K562 (cell line): ENCODE results near the gene SSR2. TPM values are rescaled to one million over a fixed set of nuclear protein-coding genes. Genes with fewer than 3 reads are reported as not detected.
A peak's percentile ranks its signal among the peaks of the same experiment; 100 is the strongest.

ENCODE experiments used
- CREB1 ChIP-seq, 2 experiments: sonication (generic) in 1 of 2; formaldehyde crosslinking in 1 of 2; IDR thresholded peaks; 2 replicates each; pipeline versions ENCODE4 v1.6.1 to v1.8.0; 2012 to 2022; ENCODE audit warnings: inconsistent platforms in 1 of 2, mild to moderate bottlenecking in 1 of 2, missing genetic modification reagents in 1 of 2, moderate library complexity in 1 of 2
- CREM ChIP-seq: IDR thresholded peaks from 2 replicates; pipeline ENCODE4 v1.6.1; 2014; ENCODE audit warnings: antibody characterized with exemption, low read depth
- CTBP1 ChIP-seq: fragments of 450-650 bp; IDR thresholded peaks from 2 replicates; pipeline ENCODE4 v1.6.1; 2016; ENCODE audit warnings: borderline replicate concordance
- CXXC5 ChIP-seq: fragments of 250-450 bp; sonication (Bioruptor Pico); IDR thresholded peaks from 2 replicates; pipeline ENCODE4 v1.8.0; 2022; ENCODE audit warnings: inconsistent platforms, mild to moderate bottlenecking, moderate library complexity
- HCFC1 ChIP-seq: IDR thresholded peaks from 2 replicates; pipeline ENCODE4 v1.6.1; 2012; ENCODE audit warnings: low read depth, low read length, improper control_type of control experiment
- HDAC2 ChIP-seq: fragments of 450-650 bp; IDR thresholded peaks from 2 replicates; pipeline ENCODE4 v1.6.1; 2016; ENCODE audit warnings: mild to moderate bottlenecking
- IRF2 ChIP-seq: sonication (generic); formaldehyde crosslinking; IDR thresholded peaks from 2 replicates; pipeline ENCODE4 v1.8.1; 2022; ENCODE audit warnings: mild to moderate bottlenecking, missing genetic modification reagents
- MYC ChIP-seq, 2 experiments: fragments of 250-450 bp in 1 of 2; sonication (Bioruptor Pico) in 1 of 2; IDR thresholded peaks; 2 replicates each; pipeline versions ENCODE4 v1.5.1 to v1.6.1; 2012 to 2021; ENCODE audit warnings: low read depth in 2 of 2, borderline replicate concordance in 1 of 2, improper control_type of control experiment in 1 of 2, low read length in 1 of 2, mild to moderate bottlenecking in 1 of 2, moderate library complexity in 1 of 2
- PRPF4 ChIP-seq: fragments of 200-400 bp; formaldehyde crosslinking; IDR thresholded peaks from one replicate; pipeline ENCODE4 v1.6.1; 2017; ENCODE audit warnings: low read length, low read depth, mild to moderate bottlenecking; ENCODE audit not compliant: insufficient read depth, poor library complexity, severe bottlenecking
- RAD21 ChIP-seq, 2 experiments: fragments of 250-450 bp in 1 of 2; fragments of 450-650 bp in 1 of 2; sonication (Bioruptor Pico) in 1 of 2; formaldehyde crosslinking in 1 of 2; IDR thresholded peaks in 1 of 2; conservative IDR thresholded peaks in 1 of 2; 2 replicates each; pipeline versions ENCODE4 v1.4.0 to v1.8.0; 2020 to 2022; ENCODE audit warnings: mild to moderate bottlenecking in 2 of 2, moderate library complexity in 1 of 2
- RB1 ChIP-seq: fragments of 450-650 bp; IDR thresholded peaks from 2 replicates; pipeline ENCODE4 v1.6.1; 2017; ENCODE audit warnings: low read depth, mild to moderate bottlenecking
- RCOR1 ChIP-seq, 2 experiments: IDR thresholded peaks; 2 replicates each; pipeline ENCODE4 v1.6.1; 2012; ENCODE audit warnings: low read depth in 2 of 2, low read length in 2 of 2, borderline replicate concordance in 1 of 2, improper control_type of control experiment in 1 of 2
- SMAD4 ChIP-seq: fragments of 250-450 bp; sonication (Bioruptor Pico); conservative IDR thresholded peaks from 2 replicates; pipeline ENCODE4 v1.8.0; 2021; ENCODE audit warnings: inconsistent platforms, mild to moderate bottlenecking, moderate library complexity
- STAG1 ChIP-seq: sonication (generic); formaldehyde crosslinking; IDR thresholded peaks from 2 replicates; pipeline ENCODE4 v1.5.0; 2020; ENCODE audit warnings: missing genetic modification reagents, borderline replicate concordance
- ZNF217 ChIP-seq: sonication (generic); formaldehyde crosslinking; IDR thresholded peaks from 2 replicates; pipeline ENCODE4 v1.8.0; 2022; ENCODE audit warnings: mild to moderate bottlenecking, missing genetic modification reagents
- ZNF24 ChIP-seq: fragments of 450-650 bp; IDR thresholded peaks from 2 replicates; pipeline ENCODE4 v1.6.1; 2016
- polyA plus RNA-seq, 8 experiments: library from polyadenylated mRNA; depleted of rRNA in 4 of 8; stranded (reverse) in 5 of 8; unstranded in 3 of 8; fragments of >200 nt; fragmentation: Nextera tagmentation in 2 of 8; fragmentation: Illumina TruSeq in 1 of 8; extraction: Ambion mirVana in 2 of 8; extraction: Trizol in 1 of 8; gene quantifications; 2 replicates each; pipeline versions ENCODE4 v1.2.1 to v1.2.3, GENCODE V29; 2011 to 2014; ENCODE audit warnings: inconsistent platforms in 1 of 8, missing spikeins in 1 of 8
- total RNA-seq, 7 experiments: library from RNA; depleted of rRNA in 6 of 7; stranded (reverse); fragments of >200 nt in 6 of 7; fragmentation: Illumina TruSeq in 2 of 7; extraction: Trizol in 2 of 7; gene quantifications; 2 replicates each; pipeline versions ENCODE4 v1.2.1 to v1.2.3, GENCODE V29; 2011 to 2021; ENCODE audit warnings: low replicate concordance in 1 of 7
- TF ChIP-seq, protein P1 (sequence below): sonication (generic); formaldehyde crosslinking; IDR thresholded peaks from 2 replicates; pipeline ENCODE4 v1.8.1; 2023; ENCODE audit warnings: mild to moderate bottlenecking, missing genetic modification reagents

Gene SSR2
- total and polyA plus RNA-seq, 9 of the 15 experiments (the other 6 are each of a cell fraction or from before 2014, with no cell fraction given) = 161 to 411 (median 240) TPM

DNA sequence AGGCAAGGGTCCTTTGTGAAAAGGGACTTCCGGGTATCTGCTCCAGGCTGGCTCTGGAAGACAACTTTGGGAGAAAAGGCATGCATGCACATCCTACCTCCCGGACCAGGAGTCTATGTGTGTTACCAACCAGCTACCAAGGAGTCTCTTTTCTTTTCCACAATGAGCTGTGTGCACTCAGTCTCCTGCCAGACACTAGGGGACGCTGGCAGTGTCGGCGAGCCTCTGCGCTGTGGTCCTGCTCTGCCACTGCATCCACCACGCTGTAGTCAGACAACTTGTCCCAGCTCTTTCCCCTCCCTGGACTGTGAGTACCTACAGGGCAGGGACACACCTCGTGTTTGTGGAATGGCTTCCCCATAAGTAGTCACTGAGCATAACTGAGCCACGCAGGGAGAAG, 5.1 kb upstream of the SSR2 start (continued):
- TF ChIP-seq ZNF24 (0 out of 2 replicates have a peak, but pooled peaks have one; percentile 9), MYC (IDR thresholded peaks at IDR 0.05; ENCODE audit: low read depth, low read length) (0 out of 2 replicates have a peak, but pooled peaks have one; percentile 48), MYC (CRISPR knock-in tag; IDR thresholded peaks at IDR 0.05; ENCODE audit: borderline replicate concordance, low read depth) (no peak), PRPF4 (no peak), HCFC1 (peak; percentile 13; the same call in 1 of the 2 replicates), CREB1 (IDR thresholded peaks at IDR 0.05) (no peak), CREB1 (CRISPR knock-in tag; IDR thresholded peaks at IDR 0.05) (no peak), IRF2 (CRISPR knock-in tag) (no peak), STAG1 (CRISPR knock-in tag) (0 out of 2 replicates have a peak, but pooled peaks have one; percentile 3), CXXC5 (CRISPR knock-in tag) (0 out of 2 replicates have a peak, but pooled peaks have one; percentile 23), RB1 (peak; percentile 30; the same call in 1 of the 2 replicates), SMAD4 (CRISPR knock-in tag) (peak; percentile 28; the same call in 1 of the 2 replicates), HDAC2 (0 out of 2 replicates have a peak, but pooled peaks have one; percentile 11), RAD21 (CRISPR knock-in tag; conservative IDR thresholded peaks at IDR 0.05 in 1 of 2, IDR thresholded peaks at IDR 0.05 in 1 of 2) (peak; percentile 36 to 64), CREM (peak; percentile 43; the same call in 1 of the 2 replicates), ZNF217 (no peak), RCOR1 (IDR thresholded peaks at IDR 0.05; ENCODE audit: borderline replicate concordance in 1 of 2, low read depth in 2 of 2, low read length in 2 of 2) (peak in 1 of 2 experiments; percentile 47; a peak in 1 of 4 replicates), CTBP1 (peak; percentile 48; the same call in 1 of the 2 replicates)
- TF ChIP-seq, protein P1, sequence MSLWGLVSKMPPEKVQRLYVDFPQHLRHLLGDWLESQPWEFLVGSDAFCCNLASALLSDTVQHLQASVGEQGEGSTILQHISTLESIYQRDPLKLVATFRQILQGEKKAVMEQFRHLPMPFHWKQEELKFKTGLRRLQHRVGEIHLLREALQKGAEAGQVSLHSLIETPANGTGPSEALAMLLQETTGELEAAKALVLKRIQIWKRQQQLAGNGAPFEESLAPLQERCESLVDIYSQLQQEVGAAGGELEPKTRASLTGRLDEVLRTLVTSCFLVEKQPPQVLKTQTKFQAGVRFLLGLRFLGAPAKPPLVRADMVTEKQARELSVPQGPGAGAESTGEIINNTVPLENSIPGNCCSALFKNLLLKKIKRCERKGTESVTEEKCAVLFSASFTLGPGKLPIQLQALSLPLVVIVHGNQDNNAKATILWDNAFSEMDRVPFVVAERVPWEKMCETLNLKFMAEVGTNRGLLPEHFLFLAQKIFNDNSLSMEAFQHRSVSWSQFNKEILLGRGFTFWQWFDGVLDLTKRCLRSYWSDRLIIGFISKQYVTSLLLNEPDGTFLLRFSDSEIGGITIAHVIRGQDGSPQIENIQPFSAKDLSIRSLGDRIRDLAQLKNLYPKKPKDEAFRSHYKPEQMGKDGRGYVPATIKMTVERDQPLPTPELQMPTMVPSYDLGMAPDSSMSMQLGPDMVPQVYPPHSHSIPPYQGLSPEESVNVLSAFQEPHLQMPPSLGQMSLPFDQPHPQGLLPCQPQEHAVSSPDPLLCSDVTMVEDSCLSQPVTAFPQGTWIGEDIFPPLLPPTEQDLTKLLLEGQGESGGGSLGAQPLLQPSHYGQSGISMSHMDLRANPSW (CRISPR knock-in tag) = no peak
